Measurements from ENCODE around the gene GPR84. TPM values are rescaled to one million over a fixed set of nuclear protein-coding genes. Genes with fewer than 3 reads are reported as not detected.

Gene GPR84
- total and polyA plus RNA-seq, 2 donors (not counting 1 experiment from before 2014, with no cell fraction given): 0.16 TPM; not detected in 1

GRCh38 chr12:54373649-54374561, 9.6 kb upstream of the GPR84 start:
- Mint-ChIP-seq H3K4me1 (peaks cover 12% of the 10 kb centered on the region), H3K27ac (no peak overlapping the region), H3K9me3 (ENCODE audit: insufficient read depth) (no peaks in the 10 kb centered on the region), H3K27me3 (no peaks in the 10 kb centered on the region), H3K4me3 (no peak overlapping the region)
- H3K4me1 ChIP-seq (ENCODE audit: control insufficient read depth in 2 of 2, insufficient read depth in 2 of 2, low read length in 2 of 2): peaks cover 0 to 9% of the 10 kb centered on the region in 2 donors
- ChIA-PET CTCF (interaction anchor here (1.2 to 1.8 kb wide), 2 partner anchors 25 to 26 kb away, joined by 3 to 6 read pairs; no protein-coding TSS in a partner anchor), POLR2A (no interaction called here)
- H3K27me3 ChIP-seq (replicated peaks in 1 of 4; ENCODE audit: control extremely low read depth in 1 of 4, control insufficient read depth in 3 of 4, insufficient read depth in 4 of 4, low read length in 3 of 4): no peaks in the 10 kb centered on the region
- H3K9me3 ChIP-seq (ENCODE audit: control extremely low read depth in 1 of 3, control insufficient read depth in 2 of 3, insufficient read depth in 1 of 3, low read length in 2 of 3): no peaks in the 10 kb centered on the region
- H3K4me2 ChIP-seq (replicated peaks; ENCODE audit: low read depth, low read length, poor library complexity, severe bottlenecking): no peak overlapping the region
- WGBS (ENCODE audit: insufficient coverage): 97% methylated on average over 3 of the region's 10 CpGs
- TF ChIP-seq CTCF (IDR thresholded peaks at IDR 0.05) (no peak), EZH2 (IDR thresholded peaks at IDR 0.05; ENCODE audit: borderline replicate concordance, insufficient read depth, low read depth, low read length, poor library complexity, severe bottlenecking) (no peak)
- no peak overlapping the region for H2AFZ ChIP-seq (ENCODE audit: insufficient read depth, low read depth, low read length, poor library complexity, severe bottlenecking)
- H3K9ac ChIP-seq (ENCODE audit: low read length): no peak overlapping the region
- DNase-seq (no peak), ATAC-seq (ENCODE audit: low read depth) (no peak)
- no peak overlapping the region for H3K27ac ChIP-seq (ENCODE audit: low read length in 2 of 2)
- intact Hi-C loops (cut with micrococcal nuclease): no loop called here
- no peak overlapping the region for H3K4me3 ChIP-seq (ENCODE audit: control extremely low read depth in 1 of 5, extremely low read depth in 1 of 5, insufficient read depth in 1 of 5, low read depth in 2 of 5, low read length in 4 of 5)
- H3K79me2 ChIP-seq (ENCODE audit: control insufficient read depth, insufficient read depth, low read length): peaks cover 15% of the 10 kb centered on the region
- peaks cover 0 to 34% of the 10 kb centered on the region in 2 experiments for H3K36me3 ChIP-seq (replicated peaks in 1 of 2; ENCODE audit: control extremely low read depth in 1 of 2, control insufficient read depth in 1 of 2, extremely low read depth in 1 of 2, insufficient read depth in 2 of 2, low read length in 1 of 2)
- H4K20me1 ChIP-seq (ENCODE audit: control insufficient read depth, insufficient read depth, low read length, poor library complexity, severe bottlenecking): peaks cover 8% of the 10 kb centered on the region
